Measurements from ENCODE around the gene ZMYND19.
"Not testable (repeated sequence)": the region's sequence is repeated elsewhere in the genome, so short reads cannot be mapped to it uniquely, and the experiment has no call there.

Gene ZMYND19

DNA sequence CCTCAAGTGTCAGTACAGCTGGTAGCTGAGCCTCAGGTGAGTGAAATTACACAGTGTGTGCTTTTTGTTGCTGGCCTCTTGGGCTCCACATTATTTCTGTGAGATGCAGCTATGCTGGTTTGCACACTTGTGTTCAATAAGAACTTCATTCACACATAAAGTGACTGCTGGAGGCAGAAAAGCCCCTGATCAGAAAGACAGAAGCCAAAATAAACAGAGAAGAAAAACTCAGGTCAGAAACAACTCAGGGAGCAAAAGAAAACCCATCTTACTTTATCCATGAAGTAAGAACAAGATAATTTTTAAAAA lies 55.2 kb downstream of the ZMYND19 start:
- TF ChIP-seq CTCF (IDR thresholded peaks at IDR 0.05; ENCODE audit: low read length, missing control alignments): no peak
- DNase-seq (ENCODE audit: low read depth): no peak
- no peak overlapping the region for H3K4me3 ChIP-seq (replicated peaks; ENCODE audit: low read depth, low read length)

GRCh38 chr9:137534256-137535119 lies 55.8 kb downstream of the ZMYND19 start:
- no peak overlapping the region for H3K4me3 ChIP-seq (replicated peaks; ENCODE audit: low read depth, low read length)
- peak; percentile 71 for TF ChIP-seq CTCF (IDR thresholded peaks at IDR 0.05; ENCODE audit: low read length, missing control alignments)
- DNase-seq (ENCODE audit: low read depth): peak; percentile 73

- not testable (repeated sequence) for DNase-seq (ENCODE audit: low read depth); H3K4me3 ChIP-seq (replicated peaks; ENCODE audit: low read depth, low read length)
Observed at GRCh38 chr9:137532891-137533468, 57.3 kb downstream of the ZMYND19 start.

Measured in fibroblast of pulmonary artery (primary cell).